Jurkat, Clone E6-1 (cell line): ENCODE measurements around the gene ATXN7L2. TPM values are rescaled to one million over a fixed set of nuclear protein-coding genes. Genes with fewer than 3 reads are reported as not detected.
A peak's percentile ranks its signal among the peaks of the same experiment; 100 is the strongest.
"Not testable (repeated sequence)": the region's sequence is repeated elsewhere in the genome, so short reads cannot be mapped to it uniquely, and the experiment has no call there.

Experiments
- DNase-seq: peaks from one replicate; pipeline ENCODE4 v3.0.0-alpha.2; 2011; ENCODE audit warnings: low read depth, low spot score
- H3K4me3 ChIP-seq: 2 replicates; pipeline ENCODE4 v1.5.1; 2011; ENCODE audit warnings: mild to moderate bottlenecking, low read length, control low read depth, moderate library complexity
- polyA plus RNA-seq: library from polyadenylated mRNA; unstranded; fragments of >200 nt; gene quantifications from one replicate; pipeline ENCODE4 v1.2.1, GENCODE V29; 2012; ENCODE audit warnings: missing spikeins; ENCODE audit not compliant: insufficient read length, insufficient read depth

Gene ATXN7L2
- 18.1 TPM for polyA plus RNA-seq

DNA sequence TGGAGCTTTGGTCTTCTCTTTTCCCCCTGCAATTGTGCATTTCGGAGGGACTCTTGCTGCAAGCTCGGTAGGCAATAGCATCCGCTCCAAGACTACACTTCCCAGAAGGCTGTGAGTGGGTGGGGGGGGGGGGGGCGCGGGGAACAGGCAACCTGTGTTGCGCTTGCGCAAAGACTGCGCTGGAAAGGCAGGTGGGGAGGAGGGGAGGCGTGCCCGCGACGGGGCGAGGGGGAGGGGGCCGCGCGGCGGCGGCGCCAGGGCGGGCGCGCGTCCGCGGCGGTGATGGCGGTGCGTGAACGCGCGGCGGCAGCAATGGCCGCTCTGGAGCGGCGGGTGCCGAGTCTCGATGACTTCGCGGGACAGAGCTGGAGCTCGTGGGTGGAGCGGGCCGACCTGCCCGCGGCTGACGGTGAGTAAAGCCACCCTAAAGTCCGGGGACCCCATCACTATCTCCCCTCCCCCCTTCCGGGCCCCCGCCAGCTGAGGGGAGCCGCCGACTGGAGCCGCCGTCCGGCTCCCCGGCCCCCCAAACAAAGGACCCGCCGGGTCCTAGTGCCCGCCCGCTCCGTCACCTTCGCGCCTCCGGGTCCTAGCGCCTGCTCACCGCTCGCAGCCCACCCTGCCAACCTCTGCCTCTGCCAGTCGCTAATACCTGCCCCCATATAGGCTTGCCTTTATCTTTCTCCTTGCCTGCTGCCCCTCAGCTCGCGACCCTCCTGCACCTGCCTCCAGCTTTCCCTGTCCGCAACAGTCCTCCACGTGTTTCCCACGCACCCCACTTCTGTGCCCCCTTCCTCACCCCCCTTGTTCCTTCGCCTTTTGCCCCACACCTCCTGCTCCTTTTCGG lies at the start of gene ATXN7L2:
Gene ATXN7L2, plus strand, starts transcription at position 234 of the 847 bp plus-strand sequence. Its CDS starts 49 bp downstream, at position 283.
- peak within 1 kb of the TSS; percentile 85 for H3K4me3 ChIP-seq
- peak; percentile 87 for DNase-seq

DNA sequence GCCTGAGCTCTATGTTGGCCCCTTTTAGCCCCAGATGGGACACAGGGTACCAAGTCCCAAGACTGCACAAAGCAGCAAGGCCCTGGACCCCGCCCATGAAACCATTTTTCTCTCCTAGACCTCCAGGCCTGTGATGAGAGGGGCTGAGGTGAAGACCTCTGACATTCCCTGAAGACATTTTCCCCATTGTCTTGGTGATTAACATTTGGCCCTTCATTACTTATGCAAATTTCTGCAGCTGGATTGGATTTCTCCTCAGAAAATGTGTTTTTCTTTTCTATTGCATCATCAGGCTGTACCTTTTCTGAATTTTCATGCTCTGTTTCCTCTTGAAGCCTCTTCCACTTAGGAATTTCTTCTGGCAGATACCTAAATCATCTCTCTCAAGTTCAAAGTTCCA lies 49.2 kb upstream of the ATXN7L2 start:
- DNase-seq, result no peak
- H3K4me3 ChIP-seq, result no peak overlapping the region

GRCh38 chr1:109438798-109439297 lies 44.9 kb upstream of the ATXN7L2 start:
- no peak for DNase-seq
- no peak overlapping the region for H3K4me3 ChIP-seq

DNA sequence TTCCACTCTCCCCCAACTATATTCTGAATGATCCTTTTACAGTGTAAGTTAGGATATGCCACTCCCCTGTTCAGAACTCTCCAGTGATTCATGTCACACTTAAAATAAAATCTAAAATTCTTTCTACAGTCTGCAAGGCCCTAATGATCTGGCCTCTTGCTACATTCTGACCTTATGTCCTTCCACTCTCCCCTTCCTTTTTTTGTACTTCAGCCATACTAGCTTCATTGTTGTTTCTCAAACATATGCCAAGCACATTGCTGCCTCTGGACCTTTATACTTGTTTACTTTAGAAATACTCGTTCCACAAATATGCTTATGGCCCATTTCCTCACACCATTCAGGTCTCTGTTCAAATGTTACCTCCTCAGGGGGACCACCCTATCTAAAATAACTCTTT lies 42.6 kb upstream of the ATXN7L2 start:
- H3K4me3 ChIP-seq, result no peak overlapping the region
- DNase-seq, result no peak

GRCh38 chr1:109443476-109443875 lies 40.2 kb upstream of the ATXN7L2 start:
- no peak overlapping the region for H3K4me3 ChIP-seq
- DNase-seq, result no peak

- DNase-seq, result no peak
- H3K4me3 ChIP-seq, result no peak overlapping the region
Measured at GRCh38 chr1:109444346-109444745, 39.4 kb upstream of the ATXN7L2 start.

- H3K4me3 ChIP-seq, DNase-seq: not testable (repeated sequence)
Measured at GRCh38 chr1:109445949-109446695, 37.6 kb upstream of the ATXN7L2 start.

- no peak for DNase-seq
- no peak overlapping the region for H3K4me3 ChIP-seq
Measured at GRCh38 chr1:109447524-109447923, 36.2 kb upstream of the ATXN7L2 start.

- no peak for DNase-seq
- H3K4me3 ChIP-seq, result no peak overlapping the region
Measured at GRCh38 chr1:109454497-109455133, 29.1 kb upstream of the ATXN7L2 start.

DNA sequence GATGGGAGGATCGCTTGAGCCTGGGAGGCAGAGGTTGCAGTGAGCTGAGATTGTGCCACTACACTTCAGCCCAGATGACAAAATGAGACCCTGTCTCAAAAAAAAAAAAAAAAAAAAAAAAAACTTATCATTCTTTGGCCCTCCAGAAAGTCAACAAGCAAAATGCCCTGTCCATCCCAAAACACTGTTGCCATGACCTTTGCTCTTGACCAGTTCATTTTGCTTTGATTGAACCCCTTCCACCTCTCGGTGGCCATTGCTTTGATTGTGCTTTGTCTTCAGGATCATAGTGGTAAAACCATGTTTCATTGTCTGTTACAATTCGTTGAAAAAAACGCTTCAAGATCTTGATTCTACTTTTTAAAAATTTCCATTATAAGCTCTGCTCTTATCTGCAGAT lies 25.9 kb upstream of the ATXN7L2 start:
- no peak for DNase-seq
- no peak overlapping the region for H3K4me3 ChIP-seq

DNA sequence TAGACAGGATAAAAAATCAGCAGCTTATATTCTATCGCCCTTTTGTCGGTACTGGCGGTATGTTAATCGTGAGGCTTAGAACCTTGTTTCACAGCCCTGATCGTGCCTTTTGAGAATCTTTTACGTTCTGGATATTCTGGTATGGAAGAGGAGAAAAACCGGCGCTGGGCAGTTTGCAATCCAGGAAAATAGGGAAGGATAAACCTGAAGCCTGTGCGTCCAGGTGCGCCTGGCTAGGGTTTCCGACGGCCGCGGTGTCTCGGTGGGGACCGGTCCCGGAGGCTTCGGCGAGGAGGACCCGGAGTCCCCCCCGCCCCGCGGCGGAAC lies 17.6 kb upstream of the ATXN7L2 start:
- H3K4me3 ChIP-seq, result no peak overlapping the region
- DNase-seq, result no peak

- DNase-seq, result no peak
- H3K4me3 ChIP-seq, result no peak within 1 kb of the TSS
Measured at GRCh38 chr1:109466452-109467300, 17.0 kb upstream of the ATXN7L2 start, which contains the start of gene SYPL2. Gene SYPL2 (plus strand): TSS chr1:109466546. CDS start chr1:109466844, 298 bp downstream.

- no peak for DNase-seq
- H3K4me3 ChIP-seq, result no peak overlapping the region
Measured at GRCh38 chr1:109467301-109467777, 16.4 kb upstream of the ATXN7L2 start.

DNA sequence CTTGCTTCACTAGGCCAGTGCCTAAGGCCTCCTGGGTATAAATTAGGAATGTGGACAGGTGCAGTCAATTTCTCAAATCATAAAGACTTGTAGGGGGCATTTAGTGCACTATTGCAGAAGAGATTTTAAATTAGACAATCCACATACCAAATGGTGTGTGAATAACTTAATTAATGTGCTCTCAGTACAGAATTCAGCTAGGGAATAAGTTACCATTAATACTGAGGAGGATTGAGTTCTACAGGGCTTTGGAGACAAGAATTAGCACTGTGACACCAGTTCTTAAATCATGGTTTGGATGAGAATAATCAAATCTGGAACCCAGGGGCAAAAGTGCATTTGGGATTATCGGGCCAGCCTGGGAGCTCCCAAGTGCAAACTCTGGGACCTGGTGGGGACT lies 15.6 kb upstream of the ATXN7L2 start:
- no peak overlapping the region for H3K4me3 ChIP-seq
- DNase-seq, result no peak

DNA sequence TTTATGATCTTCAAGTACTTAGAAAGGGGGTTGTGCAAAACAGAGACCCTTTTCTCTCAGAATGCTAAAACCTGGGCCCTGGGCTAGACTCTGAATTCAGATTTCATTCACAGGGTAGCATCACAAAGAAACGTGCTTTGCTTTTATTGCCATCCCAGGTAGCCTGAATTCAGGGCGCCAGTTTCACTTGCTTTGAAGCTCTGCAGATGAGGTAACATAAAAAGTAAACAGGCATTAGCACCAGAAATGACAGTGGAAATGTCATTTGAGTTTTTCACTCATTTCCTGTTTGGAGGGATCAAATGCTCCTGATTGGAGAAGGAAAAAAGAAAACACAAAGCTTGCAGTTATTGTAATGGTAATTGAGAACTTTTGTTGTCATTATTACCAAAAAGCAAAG lies 14.8 kb upstream of the ATXN7L2 start:
- H3K4me3 ChIP-seq, result no peak overlapping the region
- no peak for DNase-seq

DNA sequence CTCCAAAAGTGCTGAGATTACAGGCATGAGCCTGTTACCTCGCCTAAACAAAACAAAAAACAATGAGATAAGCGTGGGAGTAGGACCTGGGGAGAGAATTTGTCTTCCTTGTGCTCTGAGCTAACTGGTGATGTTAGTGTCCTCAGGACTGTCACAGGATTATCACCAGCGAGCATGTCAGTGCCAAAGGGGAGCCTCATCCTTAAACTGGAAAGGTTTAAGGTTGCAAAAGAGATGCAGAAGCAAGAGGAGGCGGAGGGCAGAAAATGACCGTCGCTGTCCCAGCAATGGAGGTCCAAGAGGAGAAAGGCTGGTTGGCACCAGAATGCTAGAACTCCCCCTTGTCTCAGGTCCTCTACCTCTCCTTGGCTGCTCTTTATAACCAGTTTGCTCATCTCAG lies 13.5 kb upstream of the ATXN7L2 start:
- H3K4me3 ChIP-seq, result no peak overlapping the region

GRCh38 chr1:109472779-109473178 lies 10.9 kb upstream of the ATXN7L2 start:
- H3K4me3 ChIP-seq, result no peak overlapping the region
- no peak for DNase-seq

More for the DNA sequence above, 13.5 kb upstream of the ATXN7L2 start:
- DNase-seq, result no peak

- DNase-seq, H3K4me3 ChIP-seq: not testable (repeated sequence)
Measured at GRCh38 chr1:109473284-109474057, 10.2 kb upstream of the ATXN7L2 start.
